ENCODE data around the gene ADAMTS13.

DNA sequence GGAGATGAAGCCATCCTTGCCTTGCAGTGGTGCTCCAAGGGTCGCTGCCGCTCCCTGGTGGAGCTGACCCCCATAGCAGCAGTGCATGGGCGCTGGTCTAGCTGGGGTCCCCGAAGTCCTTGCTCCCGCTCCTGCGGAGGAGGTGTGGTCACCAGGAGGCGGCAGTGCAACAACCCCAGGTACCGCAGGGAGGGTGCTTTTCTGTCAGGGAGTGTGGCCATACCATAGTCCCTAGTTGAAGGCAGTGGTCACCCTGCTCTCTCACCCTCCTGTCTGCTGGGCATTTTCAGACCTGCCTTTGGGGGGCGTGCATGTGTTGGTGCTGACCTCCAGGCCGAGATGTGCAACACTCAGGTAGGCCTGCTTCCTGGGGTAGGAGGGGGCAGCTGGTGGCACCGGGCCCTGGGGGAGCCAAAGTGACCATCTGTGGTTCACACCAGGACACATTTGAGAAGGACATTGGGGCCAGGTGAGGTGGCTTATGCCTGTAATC lies 11.2 kb downstream of the ADAMTS13 start:
- no peak for TF ChIP-seq CTCF (IDR thresholded peaks at IDR 0.05)
- TF ChIP-seq EP300 (IDR thresholded peaks at IDR 0.05; ENCODE audit: low read depth), result no peak

All from transverse colon (tissue), 3 donors.